ENCODE results near the gene CREB5. TPM values are rescaled to one million over a fixed set of nuclear protein-coding genes. Genes with fewer than 3 reads are reported as not detected.
"Not testable (repeated sequence)": the region's sequence is repeated elsewhere in the genome, so short reads cannot be mapped to it uniquely, and the experiment has no call there.

The CREB5 gene
- total RNA-seq, 1 donor = 17.8 TPM

DNA sequence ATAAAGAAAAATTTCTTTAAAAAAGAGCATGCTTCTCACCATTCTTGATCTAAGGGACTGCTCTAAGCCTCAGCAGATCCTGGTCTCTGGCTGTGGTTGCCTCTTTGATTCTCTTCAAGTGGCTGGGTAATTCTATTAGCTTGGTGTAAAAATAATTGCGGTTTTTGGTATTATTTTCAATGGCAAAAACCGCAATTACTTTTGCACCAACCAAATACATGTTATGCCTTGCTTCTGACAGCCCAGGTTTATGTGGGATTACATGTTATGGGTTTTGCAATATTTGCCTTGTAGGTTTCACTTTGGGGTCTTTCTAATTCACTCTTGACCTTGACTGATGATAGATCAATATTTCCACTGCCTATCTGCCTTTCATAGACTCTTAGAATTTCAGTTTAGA is 20.0 kb upstream of the CREB5 start:
- peaks cover 29% of the 10 kb centered on the region for H3K27me3 ChIP-seq (ENCODE audit: insufficient read depth, low read length)
- no peak overlapping the region for H3K4me3 ChIP-seq (ENCODE audit: low read length)
- H3K4me1 ChIP-seq (ENCODE audit: insufficient read depth, low read length) = no peaks in the 10 kb centered on the region
- no peaks in the 10 kb centered on the region for H3K9me3 ChIP-seq (ENCODE audit: low read depth, low read length)

DNA sequence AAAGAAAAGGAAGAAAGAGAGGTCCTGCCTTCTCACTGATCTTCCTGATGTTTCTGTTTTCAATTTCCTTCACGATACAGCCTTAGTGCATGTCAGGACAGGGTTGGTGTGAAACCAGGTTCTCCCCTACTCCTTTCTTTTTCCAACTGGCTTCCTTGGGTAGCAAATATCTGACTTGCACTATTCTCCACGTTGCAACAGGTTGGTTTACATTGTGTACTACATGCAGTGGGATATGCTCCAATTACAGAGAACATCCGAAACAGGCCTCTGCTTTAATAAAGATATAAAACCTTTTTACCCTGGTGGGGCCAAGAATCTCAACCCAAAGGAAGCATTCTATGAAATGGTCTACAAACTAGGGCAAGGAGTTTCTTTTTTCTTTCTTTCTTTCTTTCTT is 16.9 kb upstream of the CREB5 start:
- Histone ChIP-seq H3K4me3 (ENCODE audit: low read length) (no peak overlapping the region), H3K9me3 (ENCODE audit: low read depth, low read length) (no peaks in the 10 kb centered on the region), H3K4me1 (ENCODE audit: insufficient read depth, low read length) (no peaks in the 10 kb centered on the region), H3K27me3 (ENCODE audit: insufficient read depth, low read length) (peaks cover 21% of the 10 kb centered on the region)

DNA sequence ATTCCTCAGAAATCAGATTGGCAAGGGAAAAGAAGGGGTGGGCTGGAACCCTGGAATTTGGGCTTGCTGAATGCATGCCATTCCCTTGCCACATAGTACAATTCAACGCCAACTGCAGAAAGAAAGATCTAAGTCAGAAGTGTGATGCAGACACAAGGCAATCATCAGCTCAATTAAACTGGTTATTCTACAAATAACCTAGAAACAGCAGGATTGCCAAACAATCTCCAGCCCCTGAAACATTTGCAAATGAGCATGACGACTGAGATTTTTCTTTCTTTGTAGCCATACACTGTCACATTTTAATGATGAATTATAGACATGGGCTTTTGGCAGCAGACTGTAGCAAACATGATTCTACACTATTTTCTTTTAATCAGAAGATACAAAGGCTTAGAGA is 16.5 kb upstream of the CREB5 start:
- Histone ChIP-seq H3K4me3 (ENCODE audit: low read length) (no peak overlapping the region), H3K4me1 (ENCODE audit: insufficient read depth, low read length) (no peaks in the 10 kb centered on the region), H3K9me3 (ENCODE audit: low read depth, low read length) (no peaks in the 10 kb centered on the region), H3K27me3 (ENCODE audit: insufficient read depth, low read length) (peaks cover 18% of the 10 kb centered on the region)

DNA sequence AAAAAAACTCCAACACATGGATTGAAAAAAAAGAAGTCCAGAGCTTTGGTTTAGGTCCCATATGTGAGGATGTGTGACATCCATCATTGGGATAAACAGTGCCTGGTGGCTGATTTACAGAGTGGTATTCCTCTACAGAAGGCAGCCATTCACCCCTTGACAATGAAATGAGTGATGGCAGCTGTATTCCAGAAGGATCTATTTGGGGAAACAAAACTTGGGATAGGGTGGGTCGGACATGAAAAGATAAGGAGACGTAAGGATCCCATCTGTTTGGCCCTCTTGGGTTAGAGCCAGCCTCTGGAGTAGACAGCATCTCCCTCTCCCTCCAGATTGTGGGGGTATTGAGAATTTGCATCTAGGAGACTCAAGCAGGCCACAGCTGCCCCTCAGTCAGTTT is 15.2 kb upstream of the CREB5 start:
- Histone ChIP-seq H3K9me3 (ENCODE audit: low read depth, low read length) (no peaks in the 10 kb centered on the region), H3K4me3 (ENCODE audit: low read length) (no peak overlapping the region), H3K27me3 (ENCODE audit: insufficient read depth, low read length) (peaks cover 12% of the 10 kb centered on the region), H3K4me1 (ENCODE audit: insufficient read depth, low read length) (no peaks in the 10 kb centered on the region)

DNA sequence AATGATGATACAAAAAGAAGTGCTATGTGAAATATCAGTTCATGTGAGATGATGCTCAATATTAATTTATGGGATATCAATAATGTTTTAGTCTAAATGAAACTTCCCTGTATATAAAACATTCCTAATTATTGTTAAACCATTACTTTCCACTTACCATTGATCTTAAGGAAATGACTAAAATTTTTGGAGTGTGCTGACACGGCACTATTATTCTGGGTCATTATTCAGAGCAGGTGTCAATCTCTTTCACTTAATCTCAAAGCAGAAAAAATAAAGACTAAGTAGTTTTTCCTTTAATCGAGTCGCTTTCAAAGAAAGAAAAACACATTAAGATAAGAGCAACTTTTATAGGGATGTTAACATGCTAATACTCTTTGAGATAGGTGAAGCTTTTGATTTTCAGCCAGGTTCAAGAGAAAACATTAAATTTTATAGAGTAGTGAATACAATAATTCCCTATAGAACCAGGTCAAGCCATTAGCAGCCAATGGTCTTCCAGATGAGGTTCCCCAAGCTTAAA is 11.4 kb upstream of the CREB5 start:
- no peaks in the 10 kb centered on the region for H3K4me1 ChIP-seq (ENCODE audit: insufficient read depth, low read length)

DNA sequence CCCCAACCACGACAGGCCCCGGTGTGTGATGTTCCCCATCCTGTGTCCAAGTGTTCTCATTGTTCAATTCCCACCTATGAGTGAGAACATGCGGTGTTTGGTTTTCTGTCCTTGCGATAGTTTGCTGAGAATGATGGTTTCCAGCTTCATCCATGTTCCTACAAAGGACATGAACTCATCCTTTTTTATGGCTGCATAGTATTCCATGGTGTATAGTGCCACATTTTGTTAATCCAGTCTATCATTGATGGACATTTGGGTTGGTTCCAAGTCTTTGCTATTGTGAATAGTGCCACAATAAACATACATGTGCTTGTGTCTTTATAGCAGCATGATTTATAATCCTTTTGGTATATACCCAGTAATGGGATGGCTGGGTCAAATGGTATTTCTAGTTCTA is 10.8 kb upstream of the CREB5 start:
- H3K4me1 ChIP-seq (ENCODE audit: insufficient read depth, low read length); H3K27me3 ChIP-seq (ENCODE audit: insufficient read depth, low read length); H3K4me3 ChIP-seq (ENCODE audit: low read length); H3K9me3 ChIP-seq (ENCODE audit: low read depth, low read length): not testable (repeated sequence)

More for the DNA sequence above, 11.4 kb upstream of the CREB5 start:
- no peaks in the 10 kb centered on the region for H3K27me3 ChIP-seq (ENCODE audit: insufficient read depth, low read length)
- H3K4me3 ChIP-seq (ENCODE audit: low read length) = no peak overlapping the region
- no peaks in the 10 kb centered on the region for H3K9me3 ChIP-seq (ENCODE audit: low read depth, low read length)

DNA sequence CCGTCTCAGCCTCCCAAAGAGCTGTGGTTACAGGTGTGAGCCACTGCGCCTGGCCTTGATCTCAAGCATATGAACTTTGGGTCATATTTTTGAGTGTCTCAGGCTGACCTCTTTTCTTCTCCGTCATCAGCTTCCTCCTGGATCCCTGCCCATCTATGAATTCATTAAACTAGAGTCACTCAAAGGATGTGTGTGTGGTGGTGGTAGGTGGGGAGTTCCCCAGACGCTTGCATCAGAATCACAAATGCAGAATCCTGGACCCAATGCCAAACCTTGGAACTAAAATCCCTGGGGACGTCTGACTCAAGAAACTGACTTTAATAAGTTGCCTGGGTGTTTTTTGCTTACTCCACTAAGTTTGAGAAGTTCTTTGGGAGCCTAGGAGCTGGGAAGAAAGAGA is 6.7 kb upstream of the CREB5 start:
- H3K4me1 ChIP-seq (ENCODE audit: insufficient read depth, low read length) = peaks cover 15% of the 10 kb centered on the region
- peaks cover 34% of the 10 kb centered on the region for H3K27me3 ChIP-seq (ENCODE audit: insufficient read depth, low read length)
- H3K9me3 ChIP-seq (ENCODE audit: low read depth, low read length) = no peaks in the 10 kb centered on the region
- no peak overlapping the region for H3K4me3 ChIP-seq (ENCODE audit: low read length)

DNA sequence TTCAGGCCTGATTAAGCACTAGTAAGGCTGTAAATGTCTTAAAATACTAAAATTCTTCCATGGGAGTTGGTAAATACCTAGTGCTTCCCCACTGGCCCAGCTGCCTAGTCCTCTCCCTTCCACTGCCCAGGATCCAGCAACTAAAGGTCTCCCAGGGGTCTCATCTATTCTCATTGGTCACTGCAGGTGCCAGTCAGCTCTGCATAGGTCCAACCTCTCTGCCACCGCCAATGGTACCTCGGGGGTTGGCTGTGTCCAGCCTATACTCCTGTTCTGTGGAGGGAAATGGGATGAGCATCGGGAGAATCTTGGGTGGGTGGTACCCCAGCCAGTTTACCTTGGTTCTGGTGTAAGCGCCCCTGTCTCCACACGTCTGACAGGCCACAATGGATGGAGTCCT is 6.1 kb upstream of the CREB5 start:
- Histone ChIP-seq H3K9me3 (ENCODE audit: low read depth, low read length) (no peaks in the 10 kb centered on the region), H3K4me1 (ENCODE audit: insufficient read depth, low read length) (peaks cover 20% of the 10 kb centered on the region), H3K27me3 (ENCODE audit: insufficient read depth, low read length) (peaks cover 39% of the 10 kb centered on the region), H3K4me3 (ENCODE audit: low read length) (no peak overlapping the region)

DNA sequence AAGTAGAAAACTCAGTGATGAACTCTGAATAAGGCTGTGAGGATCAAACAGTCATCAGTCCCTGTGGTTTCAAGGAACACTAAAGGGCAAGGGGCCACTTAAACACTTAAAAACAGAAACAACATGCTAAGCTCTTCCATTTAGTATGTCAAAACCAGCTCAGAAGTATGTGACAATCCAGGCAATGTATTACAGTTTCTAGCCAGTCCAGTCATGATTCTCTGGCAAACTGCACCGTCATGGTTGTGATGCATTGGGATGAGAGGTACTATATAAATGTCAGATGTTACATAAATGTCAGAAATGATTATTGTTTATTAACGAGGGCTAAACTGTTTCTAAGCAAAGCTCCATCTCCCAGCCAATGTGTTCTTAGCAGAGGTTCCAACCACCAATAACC is 4.7 kb upstream of the CREB5 start:
- Histone ChIP-seq H3K9me3 (ENCODE audit: low read depth, low read length) (no peaks in the 10 kb centered on the region), H3K4me3 (ENCODE audit: low read length) (no peak overlapping the region), H3K4me1 (ENCODE audit: insufficient read depth, low read length) (peaks cover 21% of the 10 kb centered on the region), H3K27me3 (ENCODE audit: insufficient read depth, low read length) (peaks cover 52% of the 10 kb centered on the region)

DNA sequence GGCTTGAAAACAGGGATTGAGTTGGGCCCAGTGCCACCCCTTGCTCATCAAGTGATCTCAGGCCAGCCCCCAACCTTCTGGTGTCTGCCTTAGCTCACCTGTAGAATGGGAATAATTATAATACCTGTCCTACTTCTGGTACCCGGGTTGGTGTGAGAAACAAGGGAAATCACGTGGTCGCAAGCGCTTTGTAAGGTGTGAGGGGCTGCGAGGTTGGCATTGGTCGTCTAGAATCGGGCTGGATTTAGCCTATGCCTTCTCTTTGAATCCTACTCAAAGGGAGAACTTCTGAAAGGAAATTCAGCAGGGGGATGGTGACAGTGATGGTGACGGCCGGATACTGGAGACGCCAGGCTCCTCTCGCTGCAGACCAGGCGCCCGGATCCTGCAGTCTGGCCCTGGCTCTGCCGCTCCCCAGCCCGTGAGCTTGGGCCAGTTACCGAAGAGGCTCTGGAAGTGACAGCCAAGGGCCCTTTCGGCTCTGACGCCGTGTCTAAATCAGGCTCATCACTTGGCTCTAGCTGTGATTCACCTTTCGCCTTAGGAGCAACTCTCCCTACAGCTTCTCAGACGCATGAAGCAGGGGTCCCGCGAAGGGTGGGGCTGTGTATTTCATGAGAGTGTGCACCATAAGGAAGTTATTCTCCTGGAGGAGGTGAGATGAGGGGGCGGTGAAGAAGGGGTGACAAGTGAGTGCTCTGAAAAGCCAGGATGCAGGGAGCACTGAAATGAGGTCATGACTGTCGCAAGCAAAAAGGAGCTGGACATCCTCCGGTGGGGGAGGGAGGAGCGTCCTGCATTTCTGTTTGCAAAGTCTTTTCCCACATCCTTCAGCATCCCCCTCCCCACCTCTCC is 4.0 kb upstream of the CREB5 start:
- H3K9me3 ChIP-seq (ENCODE audit: low read depth, low read length) = no peaks in the 10 kb centered on the region
- H3K4me3 ChIP-seq (ENCODE audit: low read length) = no peak overlapping the region
- peaks cover 59% of the 10 kb centered on the region for H3K27me3 ChIP-seq (ENCODE audit: insufficient read depth, low read length)
- peaks cover 21% of the 10 kb centered on the region for H3K4me1 ChIP-seq (ENCODE audit: insufficient read depth, low read length)

DNA sequence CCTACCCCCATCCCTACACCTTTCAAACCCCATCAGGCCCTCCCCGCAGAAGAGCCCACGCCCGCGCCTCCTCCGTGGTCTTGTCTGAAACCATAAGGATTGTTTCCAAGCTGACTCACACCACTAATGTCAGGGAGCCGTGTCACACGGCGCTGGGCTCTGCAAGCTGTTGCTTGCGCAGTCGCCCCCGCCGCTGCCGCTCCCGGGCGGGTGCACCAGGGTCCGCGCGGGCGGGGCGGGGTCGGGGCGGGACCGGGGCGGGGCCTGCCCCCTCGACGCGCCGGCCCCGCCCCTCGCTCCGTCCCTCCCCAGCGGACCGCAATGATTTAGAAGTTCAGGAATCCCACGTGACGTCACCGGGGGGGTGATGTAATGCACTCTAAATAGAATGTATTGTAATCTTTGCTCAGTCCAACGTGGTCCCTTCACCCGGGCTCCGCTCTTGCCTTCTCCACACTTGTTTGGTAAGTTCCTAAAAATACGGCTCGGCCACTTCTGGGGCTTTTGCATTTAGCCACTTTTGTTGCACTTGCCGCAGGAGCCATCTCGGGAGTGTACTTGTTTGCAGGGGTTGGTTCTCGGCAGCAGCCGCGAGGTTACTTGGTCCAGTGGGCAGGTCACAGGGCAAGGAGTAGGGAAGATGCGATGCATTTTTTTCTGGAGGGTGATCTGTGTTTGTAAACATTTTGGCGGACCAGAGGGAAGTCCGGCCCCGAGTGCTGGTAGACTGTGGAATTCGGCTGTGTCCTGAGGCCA is 3.2 kb upstream of the CREB5 start:
- Histone ChIP-seq H3K9me3 (ENCODE audit: low read depth, low read length) (no peaks in the 10 kb centered on the region), H3K4me3 (ENCODE audit: low read length) (peak overlapping the region; percentile 19), H3K4me1 (ENCODE audit: insufficient read depth, low read length) (peaks cover 21% of the 10 kb centered on the region), H3K27me3 (ENCODE audit: insufficient read depth, low read length) (peaks cover 67% of the 10 kb centered on the region)

DNA sequence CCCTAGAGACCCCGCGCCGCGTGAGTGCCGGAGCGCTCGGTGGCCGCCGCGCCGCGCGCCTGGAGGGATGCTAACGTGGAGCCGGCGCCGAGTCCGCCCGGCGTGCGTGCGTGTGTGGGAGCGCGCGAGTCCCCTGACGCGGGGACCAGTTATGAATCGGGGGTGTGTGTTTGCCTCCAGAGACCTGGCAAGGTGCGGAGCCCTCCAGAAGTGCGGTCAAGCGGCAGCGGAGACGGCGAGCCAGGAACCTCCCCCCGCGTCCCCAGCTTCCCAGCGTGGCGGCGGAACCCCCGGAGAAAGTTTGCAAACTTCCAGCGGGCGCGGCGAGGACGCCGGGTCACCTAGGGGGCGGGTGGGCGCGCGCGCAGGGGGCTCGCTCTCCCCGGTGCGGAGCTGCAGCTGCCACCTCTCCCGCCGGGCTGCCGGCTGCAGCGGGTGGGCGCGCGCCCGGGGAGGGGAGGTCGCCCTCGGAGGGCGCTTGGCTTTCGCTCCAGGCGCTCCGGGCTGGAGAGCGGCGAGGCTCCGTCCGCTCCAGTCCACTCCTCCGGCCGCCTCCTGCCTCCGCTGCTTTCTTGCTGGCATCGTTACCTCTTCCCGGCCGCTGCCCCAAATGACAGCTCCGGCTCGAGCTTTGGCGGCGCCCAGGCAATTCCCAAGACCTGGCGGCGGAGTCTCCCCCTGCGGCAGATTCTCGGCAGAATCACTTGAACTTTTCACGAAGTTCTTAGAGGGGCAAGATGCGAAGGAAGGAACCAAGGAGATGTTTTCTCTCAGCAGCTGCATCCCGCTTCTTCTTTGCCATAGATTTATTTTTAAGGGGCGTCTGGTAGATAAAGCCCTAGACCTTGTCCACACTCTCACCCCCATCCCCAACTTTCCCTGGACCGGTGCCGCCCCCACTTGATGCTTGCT is 2.3 kb upstream of the CREB5 start:
- H3K27me3 ChIP-seq (ENCODE audit: insufficient read depth, low read length) = peaks cover 76% of the 10 kb centered on the region
- H3K9me3 ChIP-seq (ENCODE audit: low read depth, low read length) = no peaks in the 10 kb centered on the region
- H3K4me1 ChIP-seq (ENCODE audit: insufficient read depth, low read length) = peaks cover 21% of the 10 kb centered on the region
- H3K4me3 ChIP-seq (ENCODE audit: low read length) = peak overlapping the region; percentile 19

DNA sequence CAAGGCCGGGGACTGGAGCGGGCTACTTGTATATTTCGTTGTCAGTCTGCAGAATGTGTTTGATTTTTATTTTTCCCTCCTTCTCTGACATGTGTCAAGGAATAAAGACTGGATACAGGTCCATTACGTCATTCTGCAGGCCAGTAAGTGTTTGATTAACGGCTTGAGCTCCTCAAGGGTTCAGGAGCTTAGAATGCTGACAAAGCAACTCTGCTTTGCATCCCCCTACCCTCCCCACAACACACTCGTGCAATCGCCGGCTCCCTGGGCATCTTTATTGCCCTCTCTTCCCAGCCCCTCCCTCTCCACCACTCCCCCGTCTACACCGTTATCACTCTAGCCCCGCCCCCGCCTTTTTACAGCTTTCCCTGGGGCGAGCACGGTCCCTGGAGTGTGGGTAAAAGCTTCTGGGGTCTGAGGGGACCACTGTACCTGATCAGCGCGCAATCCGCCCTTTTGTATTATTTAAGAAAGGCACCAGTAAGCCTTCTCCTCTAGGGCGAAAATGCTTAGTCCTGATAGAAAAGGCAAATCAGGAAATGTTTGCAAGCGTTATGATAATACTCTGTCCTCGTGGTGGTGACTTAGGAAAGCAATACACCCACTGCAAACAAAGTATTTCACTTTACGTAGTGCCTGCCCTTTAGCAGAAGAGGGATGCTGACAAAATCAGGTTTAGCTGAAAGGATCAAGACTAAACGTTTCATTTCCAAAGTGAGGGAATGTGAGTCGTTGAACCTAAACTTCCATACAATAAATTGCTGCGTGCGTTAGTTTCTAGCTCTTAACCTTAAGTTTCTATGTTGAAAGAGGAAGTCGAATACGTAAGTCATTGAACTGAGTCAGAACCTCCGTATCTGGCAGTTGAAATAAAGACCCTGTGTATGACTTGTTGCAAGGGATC is 1.4 kb upstream of the CREB5 start:
- H3K27me3 ChIP-seq (ENCODE audit: insufficient read depth, low read length) = peaks cover 83% of the 10 kb centered on the region
- H3K4me3 ChIP-seq (ENCODE audit: low read length) = no peak overlapping the region
- peaks cover 21% of the 10 kb centered on the region for H3K4me1 ChIP-seq (ENCODE audit: insufficient read depth, low read length)
- H3K9me3 ChIP-seq (ENCODE audit: low read depth, low read length) = no peaks in the 10 kb centered on the region

DNA sequence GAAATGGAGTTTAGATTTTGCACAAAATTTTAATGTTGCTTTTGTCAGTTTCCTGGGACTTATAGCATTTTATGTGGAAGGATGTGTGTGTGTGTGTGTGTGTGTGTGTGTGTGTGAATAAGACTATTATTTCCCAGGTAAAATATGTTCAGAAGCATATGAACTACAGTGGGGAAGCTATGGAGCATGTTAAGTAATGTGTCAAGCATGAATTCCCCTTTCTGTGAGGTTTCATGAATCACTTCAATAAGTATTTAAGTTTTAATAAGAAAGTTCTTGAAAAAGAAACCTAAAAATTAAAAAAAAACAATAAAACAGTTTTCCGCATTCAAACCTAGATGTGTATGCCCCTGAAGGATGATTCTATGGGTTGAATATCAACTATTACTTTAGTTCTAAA is 693 bp downstream of the CREB5 start:
- Histone ChIP-seq H3K4me1 (ENCODE audit: insufficient read depth, low read length) (peaks cover 21% of the 10 kb centered on the region), H3K9me3 (ENCODE audit: low read depth, low read length) (no peaks in the 10 kb centered on the region), H3K4me3 (ENCODE audit: low read length) (no peak overlapping the region), H3K27me3 (ENCODE audit: insufficient read depth, low read length) (peaks cover 78% of the 10 kb centered on the region)
